GM18909 (cell line): ENCODE measurements around the gene GFRA1.
"Not testable (repeated sequence)": the region's sequence is repeated elsewhere in the genome, so short reads cannot be mapped to it uniquely, and the experiment has no call there.

Experiments used
- ATAC-seq: cut with Tn5 transposase; IDR thresholded peaks from one replicate; pipeline ENCODE4 v1.9.1; 2021; ENCODE audit warnings: mild to moderate bottlenecking; ENCODE audit not compliant: unreplicated experiment, poor library complexity

The GFRA1 gene

GRCh38 chr10:116080553-116080952 is 192.5 kb downstream of the GFRA1 start:
- no peak for ATAC-seq

DNA sequence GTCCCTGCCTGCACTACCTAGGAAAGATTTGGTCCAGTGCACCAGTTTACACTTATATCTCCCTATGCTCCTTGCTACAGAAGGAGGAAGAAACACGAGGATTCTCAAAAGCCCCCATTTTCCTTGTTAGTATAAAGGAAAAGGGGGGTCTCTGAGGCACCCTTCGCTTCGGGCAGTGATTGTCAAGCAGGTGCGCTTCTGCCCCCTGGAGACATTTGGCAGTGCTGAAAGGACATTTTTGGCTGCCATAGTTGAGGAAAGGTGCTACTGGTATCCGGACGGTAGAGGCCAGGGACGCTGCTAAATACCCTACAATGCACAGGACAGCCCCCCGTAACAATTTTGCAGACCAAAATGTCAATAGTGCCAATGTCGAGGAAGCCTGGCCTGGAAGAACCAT is 193.7 kb downstream of the GFRA1 start:
- ATAC-seq, result no peak

- ATAC-seq, result no peak
These were observed 196.4 kb downstream of the GFRA1 start for GRCh38 chr10:116076621-116077020.

DNA sequence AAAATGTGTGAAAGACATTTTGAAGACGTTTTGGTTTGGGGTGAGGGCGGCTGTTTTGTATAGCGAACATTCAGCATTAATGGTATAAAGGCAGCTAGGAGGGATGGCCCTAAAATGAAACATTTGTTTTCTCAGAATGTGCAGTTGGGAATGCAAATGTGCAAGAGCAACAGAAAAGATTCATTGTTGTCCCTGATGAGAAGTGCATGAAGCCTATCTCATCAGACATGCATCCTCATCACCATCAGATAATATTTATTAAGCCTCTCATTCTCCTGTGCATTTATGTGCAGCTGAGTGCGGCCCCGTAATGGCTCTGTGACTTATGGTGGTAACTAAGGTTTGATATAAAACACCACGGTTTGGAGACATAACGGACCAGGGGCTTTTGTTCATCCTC is 199.5 kb downstream of the GFRA1 start:
- no peak for ATAC-seq

DNA sequence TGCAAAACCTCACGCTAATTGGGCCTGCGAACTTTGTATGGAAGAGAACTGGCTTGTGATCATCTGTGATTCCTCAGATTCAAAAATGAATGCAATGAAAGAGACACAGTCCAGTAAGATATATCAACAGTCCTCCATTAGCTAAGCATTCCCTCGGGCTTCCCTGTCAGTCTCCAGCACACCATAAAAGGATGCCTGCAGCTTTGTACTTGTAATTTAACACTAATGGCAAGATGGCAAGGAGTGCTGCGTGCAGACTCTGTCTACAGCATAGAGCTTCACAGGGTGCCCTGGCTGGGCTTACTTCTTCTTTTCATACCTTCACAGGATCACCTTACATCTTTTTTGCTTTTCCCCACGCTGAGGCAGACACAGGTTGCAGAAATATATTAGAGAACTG is 200.0 kb downstream of the GFRA1 start:
- ATAC-seq, result no peak

GRCh38 chr10:116071453-116072148 is 201.4 kb downstream of the GFRA1 start:
- ATAC-seq, result no peak

GRCh38 chr10:116070743-116071320 is 202.2 kb downstream of the GFRA1 start:
- no peak for ATAC-seq

DNA sequence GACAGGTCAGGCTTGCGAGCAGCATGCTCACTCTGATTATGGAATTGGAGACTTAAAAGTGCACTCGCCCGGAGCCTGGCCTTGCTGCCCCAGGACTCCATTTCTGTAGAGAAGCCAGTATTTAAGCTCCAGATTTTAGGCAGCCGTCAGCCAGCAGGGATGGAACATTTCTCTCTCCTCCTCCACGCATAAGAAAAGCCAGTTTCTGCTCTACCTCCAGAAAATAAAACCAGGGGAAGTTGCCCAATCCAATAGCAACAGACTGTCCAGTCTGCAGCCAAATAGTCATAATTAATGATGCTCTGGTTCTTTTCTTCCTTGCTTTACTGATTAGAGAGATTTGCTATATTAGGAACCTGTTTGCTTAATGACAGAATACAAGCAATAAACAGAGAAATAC is 203.2 kb downstream of the GFRA1 start:
- ATAC-seq, result no peak

GRCh38 chr10:116067825-116068224 is 205.2 kb downstream of the GFRA1 start:
- ATAC-seq, result no peak

DNA sequence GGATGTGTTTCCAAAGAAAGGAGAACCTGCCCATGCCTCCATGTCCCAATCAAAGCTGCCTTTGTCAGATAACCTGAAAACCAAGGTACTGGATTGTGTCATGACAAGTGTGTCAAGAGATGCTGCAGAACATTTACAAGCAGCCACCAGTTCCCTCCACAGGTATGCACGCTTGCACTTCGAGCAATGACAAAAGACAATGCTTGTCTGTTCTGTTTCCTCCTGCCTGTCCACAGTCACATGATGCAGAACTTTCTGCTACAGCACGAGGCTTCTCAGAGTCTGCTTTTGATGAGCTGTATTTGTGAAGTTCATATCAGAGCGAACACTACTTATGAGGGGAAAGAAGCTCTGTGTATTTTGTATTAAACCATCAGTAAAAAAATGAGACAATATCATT is 209.9 kb downstream of the GFRA1 start:
- no peak for ATAC-seq

GRCh38 chr10:116060864-116061263 is 212.1 kb downstream of the GFRA1 start:
- no peak for ATAC-seq

DNA sequence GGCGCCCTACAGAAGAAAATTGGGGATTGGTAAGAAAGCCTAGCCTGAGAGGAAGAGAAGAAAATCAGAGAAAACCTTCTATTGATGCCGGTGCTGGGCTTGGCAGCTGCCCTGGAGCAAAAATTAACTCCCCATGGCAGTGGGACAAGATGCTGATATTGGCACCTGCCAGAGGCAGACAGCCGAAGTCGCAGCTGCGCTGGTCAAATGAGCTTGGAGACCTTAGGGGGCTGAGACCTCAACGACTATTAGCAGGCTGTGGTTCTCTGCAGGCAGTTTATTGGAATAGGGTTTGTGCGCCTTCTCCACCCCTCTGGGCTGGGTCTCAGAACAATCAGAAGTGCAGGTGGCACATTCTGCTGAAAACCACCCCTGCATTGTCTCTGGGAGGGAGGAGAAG is 213.7 kb downstream of the GFRA1 start:
- ATAC-seq, result no peak

DNA sequence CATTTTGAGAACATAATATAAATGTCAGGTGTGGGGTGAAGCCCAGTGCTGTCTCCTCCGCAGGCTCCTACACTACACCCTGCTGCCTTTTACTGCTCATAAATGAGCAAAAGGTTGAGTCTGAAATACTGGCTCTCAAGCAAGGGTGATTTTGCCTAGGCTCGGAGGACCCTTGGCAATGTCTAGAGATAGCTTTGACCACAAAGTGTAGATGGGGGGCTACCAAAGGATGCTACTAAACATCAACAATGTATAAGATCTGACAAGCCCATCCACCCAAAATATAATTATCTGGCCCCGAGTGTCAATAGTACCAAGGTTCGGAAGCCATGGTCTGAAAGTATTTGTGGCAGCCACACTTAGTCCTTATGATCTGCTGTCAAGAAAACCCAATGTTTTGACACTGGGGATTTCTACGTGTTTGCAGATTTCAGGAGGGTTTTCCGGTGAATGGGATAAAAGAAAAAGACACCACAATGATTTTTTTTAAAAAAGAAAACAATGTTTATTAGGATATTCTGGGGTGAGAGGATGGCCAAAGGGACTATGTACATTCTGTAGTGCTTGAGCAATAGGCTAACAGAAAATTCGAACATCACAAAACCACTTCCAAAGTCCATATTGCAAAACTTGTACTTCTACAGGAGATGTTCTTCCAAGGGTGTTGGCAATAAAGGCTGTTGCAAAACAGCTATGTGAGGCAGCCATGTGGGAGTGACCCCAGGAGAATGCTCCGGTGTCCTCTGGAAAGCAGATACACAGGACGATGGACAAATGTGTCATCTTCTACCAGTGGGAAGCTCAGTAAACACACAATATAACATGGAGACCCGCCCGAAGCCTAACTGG is 216.3 kb downstream of the GFRA1 start:
- ATAC-seq, result no peak

DNA sequence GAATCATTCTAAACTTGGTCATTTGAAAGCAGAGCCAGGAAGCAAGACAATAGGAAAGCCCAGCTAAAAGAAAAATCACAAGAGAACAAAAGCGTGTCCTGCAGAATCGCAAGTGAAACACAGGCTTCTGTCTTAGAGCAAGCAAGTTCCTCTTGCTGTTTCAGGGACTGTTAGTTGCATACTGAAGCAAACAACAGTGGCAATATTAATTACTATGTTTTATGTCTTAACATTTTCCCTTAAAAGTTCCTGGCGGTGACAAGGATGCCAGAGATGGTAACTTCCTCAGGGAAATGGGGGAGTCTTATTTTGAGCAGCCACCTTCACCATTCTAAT is 217.1 kb downstream of the GFRA1 start:
- ATAC-seq, result no peak

DNA sequence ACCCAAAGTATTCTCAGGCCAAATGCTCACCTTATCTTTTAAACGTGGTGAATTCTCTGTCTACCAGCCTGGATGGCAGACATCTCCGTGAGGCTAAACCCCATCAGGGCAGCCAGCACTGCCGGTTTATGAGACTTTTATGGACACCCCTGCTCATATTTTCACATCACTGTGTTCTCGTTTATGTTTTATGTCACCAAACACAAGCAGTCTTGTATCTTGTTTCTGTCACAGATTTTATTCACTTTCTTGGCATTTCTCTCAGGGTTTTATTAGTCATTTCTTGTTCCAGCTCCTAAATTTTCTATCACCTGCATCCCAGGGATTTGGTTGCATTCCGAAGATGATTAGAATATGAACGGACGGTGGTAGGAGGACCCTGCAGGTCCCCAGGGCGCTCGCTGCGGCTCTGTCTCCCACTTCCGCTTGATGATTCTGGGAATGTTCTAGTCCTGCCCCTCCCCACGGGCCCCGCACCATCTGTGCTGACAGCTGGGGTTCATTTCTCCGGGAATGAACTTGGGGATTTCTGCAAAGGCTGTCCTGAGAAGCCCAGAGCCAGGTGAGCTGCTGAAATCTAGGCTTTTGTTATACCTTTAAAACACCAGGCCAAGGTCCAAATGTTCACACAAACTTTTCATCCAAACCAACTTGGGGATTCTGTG is 217.6 kb downstream of the GFRA1 start:
- no peak for ATAC-seq

DNA sequence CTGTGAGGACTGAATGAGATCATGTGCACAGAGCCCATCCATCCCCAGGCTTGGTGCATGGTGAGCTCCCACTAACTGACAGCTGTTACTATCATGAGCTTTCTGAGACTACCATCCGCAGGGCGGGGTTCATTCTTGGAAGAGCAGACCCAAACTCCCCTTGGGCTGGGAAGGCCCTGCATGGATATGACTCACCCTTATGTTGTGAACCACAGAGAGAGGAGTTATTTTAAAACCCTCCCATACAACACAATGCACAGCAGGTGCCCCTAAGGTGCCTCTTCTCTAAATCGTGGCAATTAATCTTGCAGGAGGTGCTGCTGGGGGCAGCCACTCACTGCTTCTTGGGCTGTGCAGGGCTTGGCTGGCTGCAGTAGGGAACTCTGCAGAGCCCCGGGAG is 219.1 kb downstream of the GFRA1 start:
- no peak for ATAC-seq

DNA sequence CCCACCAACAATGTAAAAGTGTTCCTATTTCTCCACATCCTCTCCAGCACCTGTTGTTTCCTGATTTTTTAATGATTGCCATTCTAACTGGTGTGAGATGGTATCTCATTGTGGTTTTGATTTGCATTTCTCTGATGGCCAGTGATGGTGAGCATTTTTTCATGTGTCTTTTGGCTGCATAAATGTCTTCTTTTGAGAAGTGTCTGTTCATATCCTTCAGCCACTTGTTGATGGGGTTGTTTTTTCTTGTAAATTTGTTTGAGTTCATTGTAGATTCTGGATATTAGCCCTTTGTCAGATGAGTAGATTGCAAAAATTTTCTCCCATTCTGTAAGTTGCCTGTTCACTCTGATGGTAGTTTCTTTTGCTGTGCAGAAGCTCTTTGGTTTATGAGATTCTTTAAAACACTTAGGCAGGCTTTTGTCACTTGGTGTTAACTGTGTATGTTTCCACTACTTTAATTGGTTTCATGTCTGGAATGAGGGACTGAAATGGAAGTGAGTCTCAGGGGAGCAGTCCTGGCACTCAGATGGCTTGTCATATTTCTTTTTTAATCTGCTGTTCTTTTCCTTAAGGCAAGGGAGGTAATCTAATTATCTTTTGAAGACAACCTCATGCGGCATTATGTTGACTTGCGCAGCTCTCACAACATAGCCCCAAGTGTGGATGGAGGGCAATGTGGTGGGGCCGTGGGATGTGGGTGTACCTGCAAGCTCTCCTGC is 219.8 kb downstream of the GFRA1 start:
- not testable (repeated sequence) for ATAC-seq

DNA sequence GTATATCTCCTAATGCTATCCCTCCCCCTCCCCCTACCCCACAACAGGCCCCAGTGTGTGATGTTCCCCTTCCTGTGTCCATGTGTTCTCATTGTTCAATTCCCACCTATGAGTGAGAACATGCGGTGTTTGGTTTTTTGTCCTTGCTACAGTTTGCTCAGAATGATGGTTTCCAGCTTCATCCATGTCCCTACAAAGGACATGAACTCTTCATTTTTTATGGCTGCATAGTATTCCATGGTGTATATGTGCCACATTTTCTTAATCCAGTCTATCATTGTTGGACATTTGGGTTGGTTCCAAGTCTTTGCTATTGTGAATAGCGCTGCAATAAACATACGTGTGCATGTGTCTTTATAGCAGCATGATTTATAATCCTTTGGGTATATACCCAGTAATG is 220.5 kb downstream of the GFRA1 start:
- ATAC-seq, result not testable (repeated sequence)

DNA sequence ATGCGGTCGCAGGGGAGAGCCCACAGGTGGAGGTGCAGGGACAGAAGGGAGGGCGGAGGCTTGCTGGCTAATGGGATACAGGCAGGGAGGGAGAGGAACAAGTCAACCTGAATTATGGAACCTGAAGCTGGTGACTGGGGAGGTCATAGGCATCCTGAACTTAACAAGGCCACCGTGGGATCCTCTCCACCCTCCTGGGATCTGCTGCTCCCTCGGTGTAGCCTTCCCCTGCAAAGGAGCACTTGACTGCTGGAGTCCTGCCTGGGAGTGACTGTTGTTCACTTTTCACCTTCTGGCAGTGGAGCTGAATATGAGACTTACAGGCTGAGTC is 223.1 kb downstream of the GFRA1 start:
- no peak for ATAC-seq

- no peak for ATAC-seq
These were observed 223.6 kb downstream of the GFRA1 start for GRCh38 chr10:116049158-116049973.
